SU-DHL-6 (cell line): Measurements from ENCODE around the gene SLC7A9.

ENCODE experiments used
- H2AFZ ChIP-seq: fragments of 200-600 bp; sonication (generic); 2 replicates; pipeline ENCODE4 v1.6.1; 2014; ENCODE audit warnings: low read depth, mild to moderate bottlenecking, moderate library complexity, mixed read lengths, antibody characterized with exemption, low read length; ENCODE audit not compliant: severe bottlenecking
- H3F3A ChIP-seq: fragments of 200-600 bp; shearing (Covaris generic); 2 replicates; pipeline ENCODE4 v1.6.0; 2016; ENCODE audit warnings: antibody characterized with exemption, mild to moderate bottlenecking; ENCODE audit not compliant: insufficient read depth
- H3K27ac ChIP-seq: fragments of 200-600 bp; sonication (generic); 2 replicates; pipeline ENCODE4 v1.5.1; 2016; ENCODE audit warnings: low read depth, mild to moderate bottlenecking, low read length, moderate library complexity, mixed read lengths
- H3K27me3 ChIP-seq: fragments of 200-600 bp; sonication (generic), shearing (Covaris generic); 2 replicates; pipeline ENCODE4 v1.6.0; 2014; ENCODE audit warnings: mild to moderate bottlenecking, low read length
- H3K36me3 ChIP-seq: fragments of 200-600 bp; sonication (generic); 2 replicates; pipeline ENCODE4 v1.6.1; 2014; ENCODE audit warnings: mild to moderate bottlenecking, low read length, mixed read lengths
- H3K4me2 ChIP-seq: fragments of 300-600, 200-600 bp; shearing (Covaris generic), sonication (generic); 2 replicates; pipeline ENCODE4 v1.6.0; 2014; ENCODE audit warnings: low read length, low read depth, mild to moderate bottlenecking; ENCODE audit not compliant: poor library complexity, severe bottlenecking
- H3K4me3 ChIP-seq: fragments of 200-600 bp; sonication (generic); 2 replicates; pipeline ENCODE4 v1.5.1; 2014; ENCODE audit warnings: antibody characterized with exemption, low read length, mild to moderate bottlenecking, mixed read lengths; ENCODE audit not compliant: insufficient read depth, poor library complexity, severe bottlenecking
- H3K79me2 ChIP-seq: fragments of 200-600 bp; sonication (generic); 2 replicates; pipeline ENCODE4 v1.6.1; 2014; ENCODE audit warnings: mild to moderate bottlenecking, low read length, moderate library complexity; ENCODE audit not compliant: insufficient read depth
- H3K9ac ChIP-seq: fragments of 200-600 bp; sonication (generic); 2 replicates; pipeline ENCODE4 v1.7.0; 2014; ENCODE audit warnings: mild to moderate bottlenecking, low read length
- H3K9me2 ChIP-seq: fragments of 200-600 bp; sonication (generic); replicated peaks from 2 replicates; pipeline ENCODE4 v1.6.1; 2014; ENCODE audit warnings: low read length; ENCODE audit not compliant: insufficient read depth
- H3K9me3 ChIP-seq: fragments of 200-600 bp; sonication (generic); 2 replicates; pipeline ENCODE4 v1.6.1; 2014; ENCODE audit warnings: low read length, mixed read lengths; ENCODE audit not compliant: insufficient read depth
- H4K20me1 ChIP-seq: fragments of 200-600 bp; sonication (generic); 2 replicates; pipeline ENCODE4 v1.6.1; 2014; ENCODE audit warnings: low read depth, mild to moderate bottlenecking, antibody characterized with exemption, low read length, moderate library complexity, mixed read lengths
- CTCF ChIP-seq: fragments of 200-600 bp; sonication (generic); IDR thresholded peaks from one replicate; pipeline ENCODE4 v1.5.1; 2017; ENCODE audit warnings: antibody characterized with exemption, mild to moderate bottlenecking, low read length, moderate library complexity; ENCODE audit not compliant: insufficient read depth, poor library complexity, severe bottlenecking
- EZH2phosphoT487 ChIP-seq: fragments of 200-600 bp; sonication (generic), shearing (Covaris generic); conservative IDR thresholded peaks from 2 replicates; pipeline ENCODE4 v1.6.1; 2018; ENCODE audit warnings: mild to moderate bottlenecking, antibody characterized with exemption, low read length, moderate library complexity, mixed read lengths

Gene SLC7A9

DNA sequence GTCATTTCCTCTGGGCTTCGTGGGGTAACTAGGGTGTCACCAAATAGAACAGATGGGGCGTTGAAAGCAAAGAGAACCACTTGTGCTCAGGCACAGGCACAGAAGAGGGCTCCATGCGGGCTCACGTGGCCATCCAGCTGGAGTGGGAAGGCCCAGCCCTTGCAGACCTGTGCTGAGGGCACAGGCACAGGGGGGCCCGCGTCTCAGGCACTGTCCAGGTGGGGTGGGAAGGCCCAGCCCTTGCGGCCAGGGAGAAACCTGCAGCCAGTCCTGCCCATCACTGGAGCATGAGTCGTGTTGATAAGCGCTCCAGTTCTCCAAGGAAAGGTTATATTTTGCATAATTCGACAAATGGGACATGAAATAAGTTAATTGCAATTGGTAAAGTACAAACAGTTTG, 57.5 kb downstream of the SLC7A9 start:
- Histone ChIP-seq H3K4me3 (no peak overlapping the region), H3K79me2 (no peaks in the 10 kb centered on the region), H3K4me2 (no peak overlapping the region), H3K9me2 (no peaks in the 10 kb centered on the region), H3F3A (no peaks in the 10 kb centered on the region), H3K9ac (no peak overlapping the region), H3K36me3 (no peaks in the 10 kb centered on the region), H3K9me3 (no peaks in the 10 kb centered on the region), H4K20me1 (no peaks in the 10 kb centered on the region), H3K27ac (no peak overlapping the region), H2AFZ (no peak overlapping the region), H3K27me3 (no peaks in the 10 kb centered on the region)
- TF ChIP-seq EZH2phosphoT487 (no peak), CTCF (no peak)

DNA sequence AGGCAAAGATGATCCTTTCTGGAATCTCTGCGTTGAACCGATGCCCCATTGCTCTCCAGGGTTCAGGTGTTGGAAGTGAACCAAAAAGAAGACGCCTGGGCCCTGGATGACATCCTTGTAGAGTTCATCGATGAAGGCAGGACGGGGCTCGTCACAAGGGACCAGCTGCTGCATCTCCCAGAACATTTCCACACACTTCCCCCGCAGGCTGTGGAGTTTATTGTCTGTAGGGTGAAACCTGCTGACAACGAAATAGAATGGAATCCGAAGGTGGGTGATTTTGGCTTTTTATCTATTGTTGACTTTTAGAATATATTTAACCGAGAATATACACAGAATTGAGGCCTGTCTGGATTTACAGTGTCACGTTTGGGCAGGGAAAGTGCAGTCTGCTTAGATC, 58.4 kb downstream of the SLC7A9 start:
- Histone ChIP-seq H3K27ac (no peak overlapping the region), H3K36me3 (no peaks in the 10 kb centered on the region), H3K4me2 (no peak overlapping the region), H3K9ac (no peak overlapping the region), H3K9me2 (no peaks in the 10 kb centered on the region), H3K79me2 (no peaks in the 10 kb centered on the region), H3K27me3 (no peaks in the 10 kb centered on the region), H3K9me3 (no peaks in the 10 kb centered on the region), H3F3A (no peaks in the 10 kb centered on the region), H4K20me1 (no peaks in the 10 kb centered on the region), H2AFZ (no peak overlapping the region), H3K4me3 (no peak overlapping the region)
- no peak for TF ChIP-seq EZH2phosphoT487
- TF ChIP-seq CTCF = no peak

- Histone ChIP-seq H3K9ac (no peak overlapping the region), H3K9me3 (no peaks in the 10 kb centered on the region), H3K79me2 (no peaks in the 10 kb centered on the region), H3K4me2 (no peak overlapping the region), H3K27me3 (no peaks in the 10 kb centered on the region), H3K27ac (no peak overlapping the region), H3K4me3 (no peak overlapping the region), H3F3A (no peaks in the 10 kb centered on the region), H2AFZ (no peak overlapping the region), H3K36me3 (no peaks in the 10 kb centered on the region), H3K9me2 (no peaks in the 10 kb centered on the region), H4K20me1 (no peaks in the 10 kb centered on the region)
- no peak for TF ChIP-seq EZH2phosphoT487
- TF ChIP-seq CTCF = no peak
Measured at GRCh38 chr19:32810452-32810851, 59.1 kb downstream of the SLC7A9 start.

DNA sequence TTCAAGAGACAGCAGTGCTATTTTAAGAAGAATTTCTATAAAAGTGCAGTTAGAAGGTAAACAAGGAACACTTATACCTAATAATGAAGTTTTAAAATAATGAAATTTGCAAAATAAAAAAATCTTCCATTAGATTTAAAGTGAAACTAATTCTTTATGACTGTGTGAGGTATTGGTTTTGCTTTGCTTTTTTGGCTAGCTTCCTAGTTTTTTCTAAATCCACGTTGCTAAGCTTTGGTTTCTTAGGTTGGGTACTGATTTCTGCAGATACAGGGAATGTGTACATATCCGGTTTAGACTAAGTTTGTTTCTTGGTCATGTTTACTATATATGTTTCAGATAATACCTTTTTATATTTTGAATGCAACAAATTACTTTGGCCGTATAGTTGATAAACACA, 59.8 kb downstream of the SLC7A9 start:
- Histone ChIP-seq H3K79me2 (no peaks in the 10 kb centered on the region), H3K4me3 (no peak overlapping the region), H2AFZ (no peak overlapping the region), H3K27ac (no peak overlapping the region), H3F3A (no peaks in the 10 kb centered on the region), H3K27me3 (no peaks in the 10 kb centered on the region), H4K20me1 (no peaks in the 10 kb centered on the region), H3K4me2 (no peak overlapping the region), H3K9me2 (no peaks in the 10 kb centered on the region), H3K9ac (no peak overlapping the region), H3K36me3 (no peaks in the 10 kb centered on the region), H3K9me3 (no peaks in the 10 kb centered on the region)
- TF ChIP-seq CTCF = no peak
- TF ChIP-seq EZH2phosphoT487 = no peak
